Activated CD4-positive, alpha-beta T cell treated with anti-CD3 and anti-CD28 coated beads, Interleukin-2, amount 10 ng/mL, durations not matched to agents 7 days and 5 days (primary cell): ENCODE measurements around the gene TAGLN. TPM values are rescaled to one million over a fixed set of nuclear protein-coding genes. Genes with fewer than 3 reads are reported as not detected.

ENCODE experiments used
- CTCF ChIA-PET: fragments of 350-600 bp; sonication (Branson Sonifier 250); formaldehyde crosslinking; loops from one replicate; lab custom pipeline; 2021; ENCODE audit warnings: antibody characterized with exemption; lab: Charles Lee
- POLR2A ChIA-PET: fragments of 350-600 bp; sonication (Branson Sonifier 250); formaldehyde crosslinking; loops from one replicate; lab custom pipeline; 2021; ENCODE audit warnings: antibody characterized with exemption; lab: Charles Lee
- DNase-seq: peaks from one replicate; pipeline ENCODE4 v3.0.0-alpha.2; 2020
- H3K27ac Mint-ChIP-seq: one replicate; pipeline ENCODE4 v1.8.0; 2021; ENCODE audit warnings: mild to moderate bottlenecking, moderate library complexity, mixed read lengths
- H3K27me3 Mint-ChIP-seq: one replicate; pipeline ENCODE4 v1.8.0; 2021; ENCODE audit warnings: mixed read lengths
- H3K36me3 Mint-ChIP-seq: one replicate; pipeline ENCODE4 v1.8.0; 2021; ENCODE audit warnings: low read depth, mixed read lengths
- H3K4me1 Mint-ChIP-seq: one replicate; pipeline ENCODE4 v1.8.0; 2021; ENCODE audit warnings: mixed read lengths
- H3K4me3 Mint-ChIP-seq: one replicate; pipeline ENCODE4 v1.8.0; 2021; ENCODE audit warnings: mild to moderate bottlenecking, moderate library complexity, mixed read lengths
- H3K9me3 Mint-ChIP-seq: one replicate; pipeline ENCODE4 v1.8.0; 2021; ENCODE audit warnings: mixed read lengths
- total RNA-seq, 2 experiments: library from RNA; stranded (reverse); gene quantifications; one replicate each; pipeline ENCODE4 v1.2.3, GENCODE V29; 2021

Gene TAGLN
- total RNA-seq, 2 experiments from 2014 or later, result 2.0 to 3.1 TPM

GRCh38 chr11:117221775-117222517 lies 22.8 kb downstream of the TAGLN start:
- ChIA-PET CTCF (interaction anchor here (1.6 kb wide), 1 partner anchor 8 kb away, joined by 8 read pairs; no protein-coding TSS in a partner anchor), POLR2A (no interaction called here)
- no peak overlapping the region for H3K27ac Mint-ChIP-seq
- no peaks in the 10 kb centered on the region for H3K27me3 Mint-ChIP-seq
- DNase-seq, result no peak
- no peak overlapping the region for H3K4me3 Mint-ChIP-seq
- no peaks in the 10 kb centered on the region for H3K9me3 Mint-ChIP-seq
- H3K4me1 Mint-ChIP-seq, result peaks cover 15% of the 10 kb centered on the region
- H3K36me3 Mint-ChIP-seq, result peaks cover 73% of the 10 kb centered on the region

DNA sequence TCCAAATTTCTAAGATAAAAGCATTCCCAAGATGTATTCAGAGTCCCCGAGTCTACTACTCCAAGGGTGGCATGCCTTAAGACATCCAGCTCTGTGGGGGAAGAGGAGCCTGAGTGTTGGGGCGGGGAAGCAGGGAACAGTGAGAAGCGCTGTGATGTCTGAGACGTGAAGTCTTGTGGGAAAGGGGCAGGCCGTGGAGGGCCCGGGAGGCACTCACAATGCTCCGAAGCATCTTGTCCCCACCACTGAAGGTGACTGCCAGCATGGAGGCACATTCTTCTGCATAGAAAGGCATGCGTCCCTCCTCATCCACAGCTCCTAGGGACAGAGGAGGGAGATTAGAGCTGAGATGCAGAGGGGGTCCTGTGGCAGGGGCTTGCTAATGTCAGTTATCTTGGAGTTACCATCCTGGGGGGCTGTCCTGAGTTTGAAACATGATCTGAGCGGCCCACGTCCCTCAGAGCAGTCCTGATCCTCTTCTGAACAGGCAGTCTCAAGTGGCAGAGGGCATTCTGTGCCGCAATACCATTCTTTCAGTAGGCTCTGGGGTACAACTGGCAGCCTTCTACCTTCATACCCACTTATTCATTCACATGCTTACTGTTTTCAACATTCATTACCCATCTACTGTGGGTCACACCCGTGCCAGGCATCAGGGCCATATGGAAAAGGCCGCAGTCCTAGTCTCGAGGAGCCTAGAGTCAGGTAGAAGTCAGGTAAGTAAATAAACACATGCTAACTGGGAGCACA lies 24.0 kb downstream of the TAGLN start:
- ChIA-PET POLR2A (no interaction called here), CTCF (no interaction called here)
- no peak overlapping the region for H3K4me3 Mint-ChIP-seq
- no peaks in the 10 kb centered on the region for H3K9me3 Mint-ChIP-seq
- peaks cover 71% of the 10 kb centered on the region for H3K36me3 Mint-ChIP-seq
- peaks cover 23% of the 10 kb centered on the region for H3K4me1 Mint-ChIP-seq
- no peaks in the 10 kb centered on the region for H3K27me3 Mint-ChIP-seq
- no peak for DNase-seq
- H3K27ac Mint-ChIP-seq, result no peak overlapping the region

DNA sequence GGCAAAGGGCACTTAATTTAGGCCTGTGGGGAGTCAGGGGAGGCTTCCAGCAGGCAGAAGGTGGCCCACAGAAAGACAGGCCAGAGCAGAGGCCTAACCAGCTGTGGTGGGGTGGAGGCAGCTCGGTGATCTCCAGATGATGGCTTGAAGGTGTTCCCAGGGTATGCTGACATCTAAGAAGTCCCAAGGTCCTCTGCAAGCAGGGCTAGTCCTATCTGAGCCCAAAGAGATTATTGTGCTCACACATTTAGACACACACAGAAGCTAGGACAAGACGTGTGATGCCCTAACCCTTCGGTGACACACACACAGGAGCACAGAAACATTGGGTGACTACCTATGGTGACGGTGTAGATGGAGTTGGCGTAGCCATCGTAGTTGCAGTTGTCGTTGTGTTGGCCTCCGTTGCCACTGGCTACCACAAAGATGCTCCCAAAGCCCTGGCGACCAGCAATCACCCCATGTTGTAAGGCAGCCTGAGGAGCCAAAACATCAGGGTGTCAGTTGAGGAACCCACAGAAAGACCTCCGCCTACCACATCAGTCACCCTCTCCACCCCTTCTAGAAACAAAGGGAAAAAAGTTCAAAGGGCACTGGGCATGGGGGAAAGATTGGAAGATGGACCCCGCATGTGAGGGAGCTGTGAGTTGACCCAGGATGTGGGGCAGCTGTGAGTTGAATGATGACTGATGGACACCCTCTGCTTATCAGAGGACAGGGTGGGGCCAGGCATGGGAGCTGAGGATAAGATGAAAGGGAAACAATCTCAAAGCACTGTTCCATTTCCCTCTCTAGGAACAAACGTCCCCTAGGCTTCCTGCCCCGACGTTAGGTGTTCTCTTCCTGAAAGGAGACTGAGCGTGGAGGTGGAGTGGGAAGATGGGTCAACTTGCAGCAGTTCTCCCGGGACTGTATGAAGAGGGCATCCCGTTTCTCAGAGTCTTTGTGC lies 24.8 kb downstream of the TAGLN start:
- no peak for DNase-seq
- CTCF ChIA-PET, result interaction anchor here (0.6 to 1.0 kb wide), 3 partner anchors 45 to 388 kb away, joined by 3 read pairs; no protein-coding TSS in a partner anchor
- H3K27me3 Mint-ChIP-seq, result no peaks in the 10 kb centered on the region
- no peaks in the 10 kb centered on the region for H3K9me3 Mint-ChIP-seq
- H3K27ac Mint-ChIP-seq, result no peak overlapping the region
- no peak overlapping the region for H3K4me3 Mint-ChIP-seq
- peaks cover 69% of the 10 kb centered on the region for H3K36me3 Mint-ChIP-seq
- H3K4me1 Mint-ChIP-seq, result peaks cover 28% of the 10 kb centered on the region
- POLR2A ChIA-PET, result no interaction called here

- H3K9me3 Mint-ChIP-seq, result no peaks in the 10 kb centered on the region
Measured at GRCh38 chr11:117225553-117226170, 26.5 kb downstream of the TAGLN start.

GRCh38 chr11:117226388-117227385 lies 27.5 kb downstream of the TAGLN start:
- no peak overlapping the region for H3K4me3 Mint-ChIP-seq
- no peaks in the 10 kb centered on the region for H3K9me3 Mint-ChIP-seq
- no peaks in the 10 kb centered on the region for H3K27me3 Mint-ChIP-seq
- peaks cover 73% of the 10 kb centered on the region for H3K36me3 Mint-ChIP-seq
- peaks cover 41% of the 10 kb centered on the region for H3K4me1 Mint-ChIP-seq
- DNase-seq, result peak; percentile 62
- ChIA-PET POLR2A (interaction anchor here (0.7 kb wide), 1 partner anchor 150 kb away, joined by 3 read pairs; no protein-coding TSS in a partner anchor), CTCF (interaction anchor here (0.6 to 2.3 kb wide), 29 partner anchors 8 to 494 kb away, joined by 3 to 12 read pairs (median 4); partner anchors contain the start of genes APOA4, APOA5, PAFAH1B2 and SIDT2)
- H3K27ac Mint-ChIP-seq, result peak overlapping the region; percentile 71

More at GRCh38 chr11:117225553-117226170, 26.5 kb downstream of the TAGLN start:
- Mint-ChIP-seq H3K36me3 (peaks cover 74% of the 10 kb centered on the region), H3K27me3 (no peaks in the 10 kb centered on the region), H3K27ac (no peak overlapping the region), H3K4me3 (no peak overlapping the region), H3K4me1 (peaks cover 37% of the 10 kb centered on the region)
- no peak for DNase-seq
- CTCF ChIA-PET, result interaction anchor here (0.6 to 2.3 kb wide), 16 partner anchors 9 to 435 kb away, joined by 3 to 12 read pairs (median 4); partner anchors contain the start of genes APOA5 and PAFAH1B2
- POLR2A ChIA-PET, result no interaction called here

GRCh38 chr11:117228091-117228490 lies 28.9 kb downstream of the TAGLN start:
- H3K9me3 Mint-ChIP-seq, result no peaks in the 10 kb centered on the region
- H3K36me3 Mint-ChIP-seq, result peaks cover 67% of the 10 kb centered on the region
- ChIA-PET CTCF (interaction anchor here (0.6 to 2.0 kb wide), 4 partner anchors 10 to 445 kb away, joined by 3 to 10 read pairs (median 4); partner anchors contain the start of gene APOA5), POLR2A (interaction anchor here (0.6 kb wide), 1 partner anchor 98 kb away, joined by 3 read pairs; no protein-coding TSS in a partner anchor)
- peaks cover 42% of the 10 kb centered on the region for H3K4me1 Mint-ChIP-seq
- peak overlapping the region; percentile 81 for H3K27ac Mint-ChIP-seq
- DNase-seq, result no peak
- peak overlapping the region; percentile 19 for H3K4me3 Mint-ChIP-seq
- H3K27me3 Mint-ChIP-seq, result no peaks in the 10 kb centered on the region

DNA sequence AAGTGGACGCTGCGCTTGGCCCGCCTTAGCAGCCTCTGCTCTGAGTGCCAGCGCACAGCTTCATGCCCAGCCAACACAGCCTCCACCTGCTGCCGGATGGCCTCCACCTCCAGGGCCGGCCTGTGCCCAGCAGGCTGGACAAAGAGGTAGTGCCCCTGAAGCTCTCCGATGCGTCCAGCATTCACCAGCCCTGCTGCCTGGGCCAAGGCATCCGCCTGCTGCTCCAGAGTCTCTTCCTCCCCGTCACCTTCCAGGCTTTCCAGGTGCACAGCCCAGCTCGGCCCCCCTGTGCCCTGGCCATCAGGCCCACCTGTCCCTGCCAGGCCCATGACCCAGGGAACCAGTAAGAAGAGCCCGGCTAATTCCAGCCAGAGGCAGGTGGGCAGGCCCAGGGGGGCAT lies 30.2 kb downstream of the TAGLN start:
- H3K9me3 Mint-ChIP-seq, result no peaks in the 10 kb centered on the region
- peak overlapping the region; percentile 98 for H3K4me3 Mint-ChIP-seq
- no peak for DNase-seq
- peaks cover 60% of the 10 kb centered on the region for H3K36me3 Mint-ChIP-seq
- H3K27me3 Mint-ChIP-seq, result no peaks in the 10 kb centered on the region
- POLR2A ChIA-PET, result no interaction called here
- peak overlapping the region; percentile 96 for H3K27ac Mint-ChIP-seq
- CTCF ChIA-PET, result interaction anchor here (0.5 to 1.5 kb wide), 4 partner anchors 8 to 492 kb away, joined by 3 to 8 read pairs (median 4); no protein-coding TSS in a partner anchor
- peaks cover 53% of the 10 kb centered on the region for H3K4me1 Mint-ChIP-seq

DNA sequence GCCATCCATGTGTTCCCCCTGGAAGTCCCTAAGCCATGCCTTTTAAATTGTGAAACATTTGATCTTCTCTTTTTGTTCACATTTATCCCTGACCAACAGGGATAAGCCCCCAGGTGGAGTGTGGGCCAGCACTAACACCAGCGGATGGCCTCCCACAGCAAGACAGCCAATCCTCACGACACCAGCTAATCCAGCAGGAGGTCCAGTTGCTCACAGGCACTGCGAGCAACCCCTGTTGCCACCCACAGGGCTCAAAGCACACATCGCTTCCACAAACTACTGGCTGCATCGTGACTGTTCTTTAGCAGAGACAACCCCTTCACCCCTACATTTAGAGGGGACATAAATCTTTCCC lies 30.7 kb downstream of the TAGLN start:
- POLR2A ChIA-PET, result no interaction called here
- Mint-ChIP-seq H3K36me3 (peaks cover 58% of the 10 kb centered on the region), H3K27ac (peak overlapping the region; percentile 96)

DNA sequence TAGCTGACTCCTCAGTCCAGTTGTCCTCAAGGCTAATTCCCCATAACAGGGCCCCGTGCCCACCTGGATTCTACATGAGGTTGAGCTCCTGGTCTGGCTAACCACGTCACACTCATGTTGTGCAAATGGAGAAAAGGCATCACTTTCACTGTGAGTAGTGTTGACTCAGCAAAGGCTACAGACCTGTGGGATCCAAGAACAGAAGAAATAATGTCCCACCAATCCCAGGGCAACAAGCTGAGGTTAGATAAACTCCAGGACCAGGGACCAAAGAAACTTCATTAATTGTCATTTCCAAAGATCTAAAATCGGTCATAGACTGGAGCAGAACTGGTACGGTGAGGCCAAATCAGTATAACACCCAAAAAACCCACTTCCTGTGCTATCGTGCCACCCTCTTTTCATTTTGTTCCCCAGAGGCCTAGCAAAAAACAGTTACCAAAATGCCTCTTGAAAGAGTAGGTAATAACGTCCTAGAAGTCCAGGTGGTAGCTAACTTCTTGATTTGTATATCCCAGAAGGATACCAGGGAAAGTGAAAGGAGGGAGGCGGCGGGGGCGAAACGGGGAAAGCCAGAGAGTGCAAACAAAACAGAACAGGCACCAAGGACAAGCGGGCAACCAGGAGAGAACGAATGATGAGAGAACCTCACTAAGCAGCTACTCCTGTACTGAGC lies 31.3 kb downstream of the TAGLN start:
- peak overlapping the region; percentile 96 for H3K27ac Mint-ChIP-seq
- ChIA-PET CTCF (interaction anchor here (0.6 to 2.3 kb wide), 10 partner anchors 9 to 580 kb away, joined by 3 to 8 read pairs (median 4); no protein-coding TSS in a partner anchor), POLR2A (no interaction called here)
- no peaks in the 10 kb centered on the region for H3K27me3 Mint-ChIP-seq
- peaks cover 53% of the 10 kb centered on the region for H3K36me3 Mint-ChIP-seq
- peak; percentile 63 for DNase-seq
- peak overlapping the region; percentile 98 for H3K4me3 Mint-ChIP-seq
- H3K9me3 Mint-ChIP-seq, result no peaks in the 10 kb centered on the region
- peaks cover 53% of the 10 kb centered on the region for H3K4me1 Mint-ChIP-seq

More for the DNA sequence above, 30.7 kb downstream of the TAGLN start:
- Mint-ChIP-seq H3K4me3 (peak overlapping the region; percentile 98), H3K4me1 (peaks cover 53% of the 10 kb centered on the region), H3K27me3 (no peaks in the 10 kb centered on the region), H3K9me3 (no peaks in the 10 kb centered on the region)
- no peak for DNase-seq
- CTCF ChIA-PET, result interaction anchor here (0.5 to 2.3 kb wide), 6 partner anchors 9 to 492 kb away, joined by 3 to 8 read pairs (median 4); no protein-coding TSS in a partner anchor
